ENCODE measurements around the gene SMDT1.

Gene SMDT1, protein sequence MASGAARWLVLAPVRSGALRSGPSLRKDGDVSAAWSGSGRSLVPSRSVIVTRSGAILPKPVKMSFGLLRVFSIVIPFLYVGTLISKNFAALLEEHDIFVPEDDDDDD

DNA sequence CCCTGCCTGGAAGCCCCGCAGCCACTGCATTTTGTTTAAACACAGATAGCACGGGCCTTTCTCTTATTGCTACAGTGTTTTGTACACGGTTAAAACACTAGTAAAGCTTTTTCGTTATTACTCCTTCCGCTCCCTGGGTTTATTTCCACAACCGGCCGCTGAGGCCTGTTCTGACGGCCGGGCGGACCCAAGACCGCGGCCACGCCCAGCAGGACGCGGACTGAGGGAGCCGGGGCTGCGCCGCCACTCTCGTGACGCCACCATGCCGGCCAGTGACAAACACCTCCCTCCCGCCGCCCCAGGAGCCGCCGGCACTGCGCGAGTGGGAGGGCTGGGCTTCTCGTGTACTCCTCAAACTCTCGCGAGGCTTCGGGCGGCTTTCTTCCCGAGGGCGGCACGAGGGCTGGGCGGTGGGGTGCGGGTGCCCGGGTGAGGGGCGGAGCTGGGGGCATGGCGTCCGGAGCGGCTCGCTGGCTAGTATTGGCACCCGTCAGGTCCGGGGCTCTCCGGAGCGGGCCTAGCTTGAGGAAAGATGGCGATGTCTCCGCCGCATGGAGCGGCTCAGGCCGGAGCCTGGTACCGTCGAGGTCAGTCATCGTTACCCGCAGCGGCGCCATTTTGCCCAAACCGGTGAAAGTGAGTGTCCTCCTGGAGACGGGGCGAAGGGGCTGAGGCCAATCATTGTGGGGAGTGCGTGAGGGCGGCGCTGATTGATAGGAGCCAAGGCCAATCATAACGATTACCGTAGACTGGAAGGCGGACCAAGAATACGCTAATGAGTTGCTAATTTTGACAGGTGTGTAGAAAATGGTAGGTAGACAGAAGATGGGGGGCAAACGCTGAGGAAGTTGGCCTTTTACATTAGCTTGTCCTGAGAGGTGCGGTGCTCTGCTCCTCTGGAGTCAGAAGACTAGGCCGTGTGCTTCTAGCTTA lies at the start of gene SMDT1:
Gene SMDT1 (plus strand): TSS at position 382 of the 933 bp plus-strand sequence. CDS start 69 bp downstream, at position 451.
- DNase-seq (ENCODE audit: extremely low read depth in 1 of 2, low read depth in 1 of 2): peak; percentile 96 to 97

DNA sequence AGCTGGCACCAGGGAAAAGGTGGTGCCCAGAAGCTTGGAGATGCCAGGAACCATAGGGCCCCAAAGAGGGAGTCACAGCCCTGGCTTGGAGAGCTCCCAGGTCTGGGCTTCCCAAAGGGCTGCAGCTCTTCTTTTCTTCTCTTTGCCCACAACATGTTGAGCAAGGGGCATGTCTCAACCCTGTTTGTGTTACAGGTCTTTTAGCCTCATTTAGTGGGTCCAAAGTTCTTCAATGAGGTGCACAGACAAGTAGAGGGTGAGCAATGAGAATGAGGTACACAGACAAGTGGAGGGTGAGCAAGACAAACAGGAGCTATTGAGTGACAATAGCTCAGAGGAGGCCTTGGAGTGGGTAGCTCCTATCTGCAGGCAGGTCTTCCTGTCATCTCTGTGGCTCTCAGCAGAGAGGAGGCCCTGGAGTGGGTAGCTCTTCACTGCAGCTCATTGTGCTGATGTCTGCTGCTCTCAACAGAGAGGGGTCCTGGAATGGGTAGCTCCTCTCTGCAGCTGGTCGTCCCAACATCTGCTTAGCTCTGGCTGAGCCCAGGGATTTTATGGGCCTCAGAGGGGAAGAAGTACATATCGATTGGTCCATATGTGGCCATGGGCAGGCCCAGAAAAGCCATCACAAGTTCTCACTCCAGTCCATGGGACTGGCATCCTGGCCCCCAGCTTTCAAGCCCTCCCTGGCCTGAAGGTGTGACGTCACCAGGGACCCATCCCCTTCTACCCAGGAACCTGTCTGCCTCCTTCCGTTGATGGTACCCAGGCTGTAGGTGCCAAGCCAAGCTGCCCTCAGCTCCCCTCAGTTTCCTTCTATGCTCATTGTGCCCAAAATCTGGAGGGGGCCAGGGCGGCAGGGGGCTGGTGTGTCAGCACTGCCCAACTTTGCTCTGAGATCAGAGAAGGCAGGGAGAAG lies 46.0 kb upstream of the SMDT1 start:
- no peak for DNase-seq (ENCODE audit: extremely low read depth in 1 of 2, low read depth in 1 of 2)

DNA sequence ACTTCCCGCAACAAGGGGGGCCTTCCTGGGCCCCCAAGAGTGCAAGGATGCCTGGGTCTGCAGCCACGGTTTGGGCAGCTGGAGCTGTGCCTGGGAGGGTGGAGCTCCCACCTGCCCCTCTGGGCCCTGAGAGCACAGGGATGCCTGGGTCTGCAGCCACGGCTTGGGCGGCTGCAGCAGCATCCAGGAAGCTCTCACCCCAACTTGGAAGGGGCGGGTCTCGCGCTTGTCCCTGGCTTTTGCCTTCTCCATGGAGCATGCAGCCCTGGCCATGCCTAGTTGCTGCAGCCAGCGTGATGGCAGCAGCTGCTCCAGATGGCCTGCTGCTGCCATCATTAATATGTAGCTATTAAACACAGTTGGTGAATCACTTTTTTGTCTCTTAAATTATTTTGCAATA lies 44.2 kb upstream of the SMDT1 start:
- no peak for DNase-seq (ENCODE audit: extremely low read depth in 1 of 2, low read depth in 1 of 2)

DNA sequence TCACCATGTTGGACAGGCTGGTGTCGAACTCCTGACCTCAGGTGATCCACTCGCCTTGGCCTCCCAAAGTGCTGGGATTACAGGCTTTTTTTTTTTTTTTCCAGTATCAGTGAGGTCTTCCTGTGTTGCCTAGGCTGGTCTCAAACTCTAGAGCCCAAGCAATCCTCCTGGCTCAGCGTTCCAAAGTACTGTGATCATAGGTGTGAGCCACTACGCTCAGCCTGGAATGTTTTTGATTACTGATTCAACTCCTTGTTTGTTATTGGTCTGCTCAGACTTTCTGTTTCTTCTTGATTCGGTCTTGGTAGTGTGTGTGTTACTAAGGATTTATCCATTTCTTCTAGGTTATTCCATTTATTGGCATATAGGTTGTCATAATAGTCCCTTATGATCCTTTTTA lies 40.2 kb upstream of the SMDT1 start:
- no peak for DNase-seq (ENCODE audit: extremely low read depth in 1 of 2, low read depth in 1 of 2)

DNA sequence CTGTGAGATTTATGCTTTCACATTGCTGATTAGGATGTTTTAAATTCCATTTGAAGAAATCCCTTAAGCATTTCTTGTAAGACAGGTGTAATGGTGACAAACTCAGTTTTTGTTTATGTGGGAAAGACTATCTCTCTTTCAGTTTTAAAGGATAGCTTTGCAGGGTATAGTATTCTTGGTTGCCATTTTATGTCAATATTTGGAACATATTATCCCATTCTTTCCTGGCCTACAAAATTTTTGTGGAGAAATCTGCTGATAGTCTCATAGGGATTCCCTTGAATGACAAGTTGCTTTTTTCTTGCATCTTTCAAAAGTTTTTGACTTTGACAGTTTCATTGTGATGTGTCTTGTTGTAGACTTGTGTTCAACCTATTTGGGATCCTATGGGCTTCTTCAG lies 37.7 kb upstream of the SMDT1 start:
- DNase-seq (ENCODE audit: extremely low read depth in 1 of 2, low read depth in 1 of 2): no peak

DNA sequence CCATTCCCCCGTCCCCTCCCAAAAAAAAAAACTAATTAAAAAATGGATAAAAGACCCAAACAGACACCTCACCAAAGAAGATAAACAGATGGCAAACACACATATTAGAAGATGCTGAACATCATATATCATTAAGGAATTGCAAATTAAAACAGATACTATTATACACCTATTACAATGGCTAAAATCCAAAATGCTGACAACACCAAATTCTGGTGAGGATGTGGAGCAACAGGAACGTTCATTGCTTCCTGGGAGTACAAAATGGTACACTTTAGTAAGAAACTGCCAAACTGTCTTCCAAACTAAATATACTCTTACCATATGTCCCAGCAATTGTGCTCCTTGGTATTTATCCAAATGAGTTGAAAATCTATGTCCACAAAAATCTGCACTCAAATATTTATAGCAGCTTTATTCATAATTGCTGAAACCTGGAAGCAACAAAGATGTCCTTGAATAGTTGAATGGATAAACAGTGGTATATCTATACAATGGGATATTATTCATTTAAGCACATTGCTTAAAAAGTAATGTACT lies 28.8 kb upstream of the SMDT1 start:
- DNase-seq (ENCODE audit: extremely low read depth in 1 of 2, low read depth in 1 of 2): no peak

DNA sequence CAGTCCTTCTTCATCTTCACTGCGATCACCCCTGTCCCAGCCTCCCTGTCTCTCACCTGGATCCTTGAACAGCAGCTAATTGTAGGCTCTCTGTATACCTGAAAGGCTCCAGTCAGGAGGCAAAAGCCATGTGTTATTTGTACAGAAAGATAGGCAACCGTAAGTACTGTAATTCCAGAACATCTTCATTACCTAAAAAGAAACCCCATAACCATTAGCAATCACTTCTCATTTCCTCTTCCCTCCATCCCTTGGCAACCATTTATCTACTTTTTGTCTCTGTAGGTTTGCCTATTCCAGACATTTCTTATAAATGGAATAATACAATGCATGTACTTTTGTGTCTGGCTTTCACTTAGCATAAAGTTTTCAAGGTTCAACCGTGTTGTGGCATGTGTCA lies 26.7 kb upstream of the SMDT1 start:
- no peak for DNase-seq (ENCODE audit: extremely low read depth in 1 of 2, low read depth in 1 of 2)

DNA sequence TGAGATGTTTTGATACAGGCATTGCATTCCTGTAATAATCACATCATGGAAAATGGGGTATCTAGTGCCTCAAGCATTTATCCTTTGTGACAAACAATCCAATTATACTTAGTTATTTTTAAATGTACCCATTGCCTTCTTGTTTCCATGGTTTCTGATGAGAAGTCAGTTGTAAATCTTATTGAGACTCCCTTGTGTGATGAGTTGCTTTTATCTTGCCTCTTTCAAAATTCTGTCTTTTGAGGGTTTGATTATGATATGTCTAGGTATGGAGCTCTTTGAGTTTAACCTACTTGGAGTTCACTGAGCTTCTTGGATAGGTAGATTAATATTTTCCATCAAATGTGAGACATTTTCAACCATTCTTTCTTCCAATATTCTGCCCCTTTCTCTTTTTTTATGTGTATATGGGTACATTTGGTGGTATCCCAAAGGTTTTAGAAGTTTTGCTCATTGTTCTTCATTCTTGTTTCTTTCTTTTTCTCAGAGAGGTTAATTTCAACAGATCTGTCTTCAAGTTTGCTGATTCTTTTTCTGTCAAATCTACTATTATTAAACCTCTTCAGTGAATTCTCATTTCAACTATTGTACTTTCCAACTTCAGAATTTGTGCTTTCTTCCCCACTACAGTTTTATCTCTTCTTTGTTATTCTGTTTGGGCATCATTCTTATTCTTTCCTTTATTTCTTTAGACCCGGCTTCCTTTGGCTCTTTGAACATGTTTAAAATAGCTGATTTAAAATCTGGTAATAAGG lies 22.6 kb upstream of the SMDT1 start:
- no peak for DNase-seq (ENCODE audit: extremely low read depth in 1 of 2, low read depth in 1 of 2)

DNA sequence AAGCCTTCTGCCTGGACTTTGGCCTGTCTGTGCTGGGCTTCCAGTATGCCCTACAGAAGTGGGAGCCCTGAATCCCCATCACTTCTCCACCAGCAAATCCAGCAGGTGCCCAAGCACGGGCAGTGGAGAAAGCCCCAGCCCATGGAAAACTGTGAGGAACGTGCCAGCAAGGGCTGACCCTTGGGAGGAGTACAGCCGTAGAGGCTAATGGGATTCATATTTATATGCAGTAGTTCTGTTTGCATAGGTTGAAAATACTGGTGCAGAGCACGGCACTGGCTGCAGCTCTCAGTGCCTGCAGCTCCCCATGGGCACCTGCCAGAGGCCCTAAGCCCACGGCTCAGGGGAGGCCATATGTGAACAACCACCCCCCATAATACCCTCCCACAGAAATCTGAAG lies 19.0 kb upstream of the SMDT1 start:
- no peak for DNase-seq (ENCODE audit: extremely low read depth in 1 of 2, low read depth in 1 of 2)

DNA sequence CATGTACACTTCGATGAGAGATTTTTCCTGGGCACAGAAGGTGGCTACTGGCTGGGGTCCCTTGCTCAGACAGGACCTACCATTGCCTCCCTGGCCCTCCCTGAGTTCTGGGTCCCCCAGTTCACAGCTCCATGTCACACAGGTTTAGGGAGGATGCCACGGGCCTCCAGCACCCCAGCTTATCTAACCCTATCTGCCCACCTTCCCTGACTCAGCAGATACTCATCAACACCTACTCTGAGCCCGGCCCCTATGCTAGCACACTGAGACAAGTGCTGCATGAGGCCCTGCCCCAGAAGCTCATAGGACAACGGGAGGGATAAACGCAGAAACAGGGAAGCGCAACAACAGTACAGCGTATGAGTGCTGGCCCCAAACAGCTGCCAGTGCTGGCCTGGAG lies 18.5 kb upstream of the SMDT1 start:
- DNase-seq (ENCODE audit: extremely low read depth in 1 of 2, low read depth in 1 of 2): no peak

DNA sequence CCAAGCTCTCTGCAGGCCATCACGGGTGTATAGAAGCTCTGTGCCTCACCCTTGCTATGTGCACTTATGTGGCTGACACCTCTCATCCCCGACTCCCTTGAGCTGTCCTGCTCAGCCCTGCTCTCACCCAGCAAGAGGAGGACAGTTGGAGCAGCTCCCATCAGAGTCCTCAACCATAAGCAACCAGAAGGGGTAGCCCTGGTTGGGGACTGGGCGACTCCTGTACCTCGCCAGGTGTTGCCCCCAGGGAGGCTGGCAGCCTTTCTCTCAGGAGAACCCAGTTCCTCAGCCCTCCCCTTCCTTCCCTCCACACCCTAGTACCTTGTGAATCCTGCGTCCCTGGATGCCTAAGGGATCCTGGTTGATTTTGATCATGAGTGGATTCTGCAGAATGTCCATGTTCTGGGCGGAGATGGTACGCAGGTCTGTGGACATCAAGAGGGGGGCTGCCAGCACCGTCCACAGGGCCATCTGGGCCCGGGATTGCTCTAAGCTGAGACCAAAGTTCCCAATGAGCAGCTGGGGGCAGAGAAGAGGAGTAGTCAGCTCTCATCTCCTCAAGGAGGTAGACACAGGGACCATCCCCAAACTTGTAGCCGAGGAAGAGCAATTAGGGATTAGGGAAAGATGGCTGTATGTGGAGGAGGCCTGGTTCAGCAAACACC lies 16.9 kb upstream of the SMDT1 start:
- DNase-seq (ENCODE audit: extremely low read depth in 1 of 2, low read depth in 1 of 2): no peak

DNA sequence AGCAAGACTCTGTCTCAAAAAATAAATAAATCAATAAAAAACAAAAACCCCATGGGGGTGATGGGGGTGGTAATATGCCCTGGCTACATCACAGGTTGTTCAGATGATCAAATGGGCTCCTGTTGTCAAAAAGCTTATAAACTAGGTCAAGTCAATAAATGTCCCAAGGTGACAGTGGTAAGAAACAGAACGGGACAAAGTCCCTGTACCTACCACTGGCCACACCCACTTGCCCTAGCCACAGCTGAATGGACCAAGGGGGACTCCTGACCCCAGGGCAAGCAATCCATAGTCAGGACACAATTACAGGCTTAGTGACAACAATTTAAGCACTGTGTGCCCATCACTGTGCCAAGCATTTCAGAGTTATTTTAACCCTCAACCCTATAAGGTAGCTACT lies 14.9 kb upstream of the SMDT1 start:
- DNase-seq (ENCODE audit: extremely low read depth in 1 of 2, low read depth in 1 of 2): no peak

DNA sequence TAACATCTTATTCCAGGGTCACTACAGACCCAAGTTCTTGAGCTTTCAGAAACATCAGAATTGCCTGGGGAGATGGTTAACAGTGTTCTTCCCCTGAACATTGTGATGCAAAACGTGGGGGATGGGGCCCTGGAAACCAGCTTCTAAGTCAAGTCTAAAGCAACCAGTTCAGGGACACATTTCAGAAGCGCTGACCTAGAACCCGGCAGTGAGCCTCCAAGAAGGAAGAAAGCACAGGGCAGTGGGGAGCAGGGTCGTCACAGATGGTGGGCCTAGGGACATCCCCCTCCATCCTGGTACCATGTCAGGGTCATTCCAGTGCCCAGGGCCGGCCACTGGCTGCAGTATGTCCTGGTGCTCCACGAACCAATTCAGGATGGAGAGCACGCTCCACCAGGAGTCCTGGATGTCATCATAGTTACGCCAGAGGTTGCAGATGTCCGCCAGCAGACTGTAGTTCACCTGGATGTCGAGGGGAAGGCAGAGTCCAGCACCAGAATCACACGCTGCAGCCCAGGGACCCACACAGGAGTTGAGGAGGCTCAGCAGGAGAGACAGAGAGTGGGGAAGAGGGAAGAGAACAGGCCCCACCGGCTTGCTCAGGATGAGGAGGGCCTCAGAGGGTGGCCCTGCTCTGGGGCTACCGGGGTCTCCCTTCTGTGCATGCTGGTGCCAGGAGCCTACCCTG lies 13.9 kb upstream of the SMDT1 start:
- no peak for DNase-seq (ENCODE audit: extremely low read depth in 1 of 2, low read depth in 1 of 2)

DNA sequence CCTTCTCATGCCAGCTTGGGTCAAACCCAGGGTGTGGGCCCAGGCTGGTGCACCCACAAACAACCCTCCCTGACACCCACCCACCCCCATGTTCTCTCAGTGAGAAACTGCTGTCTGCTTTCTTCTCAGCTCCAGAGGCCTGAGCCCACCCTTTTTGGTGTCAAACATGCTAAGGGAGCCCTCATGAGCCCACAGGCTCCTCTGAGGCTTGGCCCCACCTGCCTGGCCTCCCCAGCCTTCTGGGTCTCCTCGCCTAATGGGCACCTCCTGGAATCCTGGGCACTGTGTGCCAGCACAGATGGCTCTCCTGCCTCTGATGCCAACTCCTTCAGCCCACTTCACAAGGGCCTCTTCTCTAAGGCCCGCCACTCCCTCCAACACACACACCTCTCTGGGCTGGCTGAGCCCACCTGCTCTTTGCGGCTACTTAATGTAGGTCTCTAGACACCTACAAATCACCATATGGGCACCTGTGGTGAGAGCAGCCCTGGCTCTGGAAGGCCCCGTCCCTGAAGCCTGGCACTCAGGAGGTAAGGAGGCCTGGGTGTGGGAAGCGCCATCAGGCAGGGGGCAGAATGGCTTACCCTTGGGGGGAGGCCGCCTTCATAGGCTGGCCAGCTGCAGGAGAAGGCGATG lies 13.3 kb upstream of the SMDT1 start:
- no peak for DNase-seq (ENCODE audit: extremely low read depth in 1 of 2, low read depth in 1 of 2)

DNA sequence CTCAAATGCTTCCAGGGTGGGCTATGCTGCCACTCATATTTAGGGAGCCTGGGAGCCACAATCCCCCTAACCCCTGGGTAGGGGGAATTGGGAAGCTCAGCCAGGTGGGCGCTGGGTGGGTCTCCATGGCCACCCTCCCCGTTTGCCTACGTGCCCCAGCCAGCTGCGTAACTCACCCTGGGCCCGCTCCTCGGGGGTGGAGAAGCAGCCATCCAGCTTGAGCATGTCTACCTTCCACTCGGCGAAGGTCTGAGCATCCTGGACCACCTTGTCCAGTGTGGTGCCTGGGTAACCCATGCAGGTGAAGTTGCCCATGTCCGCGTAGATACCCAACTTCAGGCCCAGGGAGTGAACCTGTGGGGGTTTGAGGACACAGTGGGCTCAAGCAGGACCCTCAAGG lies 12.6 kb upstream of the SMDT1 start:
- no peak for DNase-seq (ENCODE audit: extremely low read depth in 1 of 2, low read depth in 1 of 2)

DNA sequence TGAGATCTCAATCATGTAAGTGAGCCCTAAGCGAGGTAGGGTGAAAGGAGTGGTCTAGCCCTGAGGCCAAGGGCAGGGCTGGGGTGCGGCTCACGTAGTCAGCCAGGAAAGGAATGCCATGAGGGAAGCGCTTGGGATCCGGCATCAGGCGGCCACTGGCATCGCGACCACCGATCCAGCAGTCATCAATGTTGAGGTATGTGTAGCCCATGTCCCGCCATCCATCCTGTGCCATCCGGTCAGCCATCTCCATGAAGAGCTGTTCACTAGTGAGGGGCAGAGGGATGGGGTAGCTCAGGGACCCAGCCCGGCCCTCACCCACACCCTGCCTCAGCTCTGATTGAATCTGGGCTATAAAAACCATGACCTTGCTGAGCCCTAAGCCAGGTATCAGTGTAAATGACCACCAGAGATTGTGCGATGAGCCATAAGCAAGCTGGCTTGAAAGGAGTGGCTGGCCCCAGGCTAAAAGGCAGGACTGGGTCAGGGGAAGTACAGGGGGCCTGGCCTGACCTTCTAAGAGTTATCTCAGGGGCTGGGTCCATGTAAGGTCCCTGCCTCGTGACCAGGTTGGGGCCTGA lies 11.7 kb upstream of the SMDT1 start:
- DNase-seq (ENCODE audit: extremely low read depth in 1 of 2, low read depth in 1 of 2): no peak

DNA sequence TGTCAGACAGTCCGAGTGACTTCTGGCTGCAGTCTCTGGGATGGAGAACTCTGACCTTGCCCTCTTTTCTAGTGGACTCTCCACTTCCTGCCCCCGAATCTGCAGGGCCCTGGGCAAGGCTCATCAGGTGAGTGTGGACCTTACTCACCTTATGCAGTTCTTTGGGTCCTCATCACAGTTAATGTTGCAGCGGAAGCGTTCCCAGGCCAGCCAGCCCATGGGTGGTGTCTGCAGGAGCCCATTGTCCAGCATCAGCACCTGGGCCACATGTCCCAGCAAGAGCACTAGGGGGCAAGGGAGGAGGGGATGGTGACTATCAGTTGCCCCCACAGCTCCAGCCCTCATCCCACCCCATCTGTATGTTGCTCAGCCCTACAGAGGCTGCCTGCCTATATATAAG lies 11.2 kb upstream of the SMDT1 start:
- no peak for DNase-seq (ENCODE audit: extremely low read depth in 1 of 2, low read depth in 1 of 2)

DNA sequence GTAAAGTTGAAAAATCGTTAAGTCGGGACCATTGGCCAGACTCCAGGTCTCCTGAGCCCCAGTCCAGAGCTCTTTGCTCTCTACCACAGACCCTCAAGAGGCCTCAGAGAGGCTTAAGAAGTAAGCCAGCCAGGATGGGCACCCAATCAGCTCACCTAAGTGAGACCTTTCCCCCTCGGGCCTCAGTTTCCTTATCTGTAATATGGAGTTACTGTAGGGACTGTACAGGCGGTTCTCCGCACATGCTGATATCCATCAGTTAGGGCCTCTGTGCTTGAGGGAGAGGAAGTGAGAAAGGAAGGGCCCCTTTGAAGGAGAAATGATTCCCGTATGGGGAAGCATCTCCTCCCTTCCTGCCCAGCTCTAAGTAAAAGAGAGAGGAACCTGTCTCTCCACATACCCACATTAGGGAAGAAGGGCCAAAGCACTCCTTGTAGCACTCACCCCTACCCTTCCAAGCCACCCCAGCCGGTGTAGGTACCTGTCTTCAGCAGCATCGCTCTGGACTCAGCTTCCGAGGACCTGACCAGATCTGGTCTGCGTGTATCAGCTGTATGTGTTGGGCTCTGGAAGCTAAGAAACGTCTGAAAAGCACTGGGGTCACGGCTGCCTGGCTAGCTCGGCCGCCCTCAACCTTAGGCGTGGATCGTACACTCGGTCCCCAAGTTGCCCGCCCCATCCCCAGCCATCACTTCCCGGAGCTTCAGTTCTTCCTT lies 9.5 kb upstream of the SMDT1 start:
- DNase-seq (ENCODE audit: extremely low read depth in 1 of 2, low read depth in 1 of 2): no peak

All from activated CD8-positive, alpha-beta memory T cell treated with anti-CD3 and anti-CD28 coated beads for 1 hour (primary cell).